EL (cell line): ENCODE measurements around the gene ATP11B.

Experiments used
- DNase-seq: peaks from one replicate; pipeline ENCODE4 v3.0.0-alpha.2; 2016

The ATP11B gene

GRCh38 chr3:182959474-182960350 lies 166.4 kb downstream of the ATP11B start:
- no peak for DNase-seq

GRCh38 chr3:182962166-182962565 lies 168.9 kb downstream of the ATP11B start:
- DNase-seq = no peak

- DNase-seq = no peak
Measured at GRCh38 chr3:182964179-182964578, 170.9 kb downstream of the ATP11B start.

GRCh38 chr3:182965861-182966366 lies 172.6 kb downstream of the ATP11B start:
- DNase-seq = no peak

- no peak for DNase-seq
Measured at GRCh38 chr3:182967218-182968204, 174.2 kb downstream of the ATP11B start.

GRCh38 chr3:182969277-182969676 lies 176.0 kb downstream of the ATP11B start:
- peak; percentile 71 for DNase-seq

- DNase-seq = no peak
Measured at GRCh38 chr3:182969853-182970252, 176.5 kb downstream of the ATP11B start.

- no peak for DNase-seq
Measured at GRCh38 chr3:182970811-182971418, 177.6 kb downstream of the ATP11B start.
